GM12875 (cell line): Measurements from ENCODE around the gene FLT3LG.
A peak's percentile ranks its signal among the peaks of the same experiment; 100 is the strongest.

Source experiments
- H3K4me3 ChIP-seq: one replicate; pipeline ENCODE4 v1.5.1; 2011; ENCODE audit warnings: low read depth, low read length, control low read depth
- TF ChIP-seq, protein P1 (sequence below): IDR thresholded peaks from 2 replicates; pipeline ENCODE4 v1.5.1; 2011; ENCODE audit warnings: low read depth, mild to moderate bottlenecking, control low read depth, inconsistent platforms, low read length, moderate library complexity, borderline replicate concordance; ENCODE audit not compliant: insufficient read depth

FLT3LG gene, protein sequence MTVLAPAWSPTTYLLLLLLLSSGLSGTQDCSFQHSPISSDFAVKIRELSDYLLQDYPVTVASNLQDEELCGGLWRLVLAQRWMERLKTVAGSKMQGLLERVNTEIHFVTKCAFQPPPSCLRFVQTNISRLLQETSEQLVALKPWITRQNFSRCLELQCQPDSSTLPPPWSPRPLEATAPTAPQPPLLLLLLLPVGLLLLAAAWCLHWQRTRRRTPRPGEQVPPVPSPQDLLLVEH

DNA sequence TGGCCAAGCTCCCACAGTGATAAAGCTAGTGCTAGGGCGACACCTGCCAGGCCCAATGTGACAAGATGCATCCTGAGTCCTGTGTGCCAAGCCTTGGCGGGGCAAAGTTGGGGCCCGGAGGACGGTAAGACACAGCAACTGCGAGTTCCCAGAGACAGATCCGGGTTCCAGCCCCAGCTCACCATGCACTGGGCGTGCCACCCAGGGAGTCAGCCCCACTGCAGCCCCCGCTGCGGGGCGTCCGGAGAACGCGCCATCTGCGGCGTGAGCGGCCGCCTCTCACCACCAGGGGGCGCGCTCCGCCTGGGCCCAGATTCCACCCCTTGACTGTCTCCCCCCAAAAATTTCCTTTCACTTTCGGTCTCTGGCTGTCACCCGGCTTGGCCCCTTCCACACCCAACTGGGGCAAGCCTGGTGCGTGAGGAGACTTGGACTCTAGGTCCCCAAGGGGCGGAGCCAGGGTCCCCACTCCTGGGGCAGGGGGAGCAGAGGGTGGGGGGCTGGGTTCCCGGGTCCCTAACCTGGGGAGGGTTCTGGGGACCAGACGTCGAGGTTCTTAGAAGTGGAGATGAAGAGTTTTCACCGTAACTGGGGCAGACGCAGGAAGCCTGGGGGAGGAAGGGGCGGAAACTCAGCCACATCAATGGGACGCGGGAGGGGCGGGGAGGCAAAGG lies at the start of gene FLT3LG:
FLT3LG (plus strand) TSS at position 348 of the 674 bp plus-strand sequence. CDS start 425 bp downstream, outside the sequence.
- TF ChIP-seq, protein P1, sequence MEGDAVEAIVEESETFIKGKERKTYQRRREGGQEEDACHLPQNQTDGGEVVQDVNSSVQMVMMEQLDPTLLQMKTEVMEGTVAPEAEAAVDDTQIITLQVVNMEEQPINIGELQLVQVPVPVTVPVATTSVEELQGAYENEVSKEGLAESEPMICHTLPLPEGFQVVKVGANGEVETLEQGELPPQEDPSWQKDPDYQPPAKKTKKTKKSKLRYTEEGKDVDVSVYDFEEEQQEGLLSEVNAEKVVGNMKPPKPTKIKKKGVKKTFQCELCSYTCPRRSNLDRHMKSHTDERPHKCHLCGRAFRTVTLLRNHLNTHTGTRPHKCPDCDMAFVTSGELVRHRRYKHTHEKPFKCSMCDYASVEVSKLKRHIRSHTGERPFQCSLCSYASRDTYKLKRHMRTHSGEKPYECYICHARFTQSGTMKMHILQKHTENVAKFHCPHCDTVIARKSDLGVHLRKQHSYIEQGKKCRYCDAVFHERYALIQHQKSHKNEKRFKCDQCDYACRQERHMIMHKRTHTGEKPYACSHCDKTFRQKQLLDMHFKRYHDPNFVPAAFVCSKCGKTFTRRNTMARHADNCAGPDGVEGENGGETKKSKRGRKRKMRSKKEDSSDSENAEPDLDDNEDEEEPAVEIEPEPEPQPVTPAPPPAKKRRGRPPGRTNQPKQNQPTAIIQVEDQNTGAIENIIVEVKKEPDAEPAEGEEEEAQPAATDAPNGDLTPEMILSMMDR = peak; percentile 97
- peak within 1 kb of the TSS; percentile 47 for H3K4me3 ChIP-seq

GRCh38 chr19:49425178-49425577 lies 48.8 kb upstream of the FLT3LG start, which contains the start of gene GFY:
Gene GFY (plus strand): TSS chr19:49425388. CDS start chr19:49426431, 1,043 bp downstream.
- H3K4me3 ChIP-seq = no peak within 1 kb of the TSS
- TF ChIP-seq, protein P1 = no peak

DNA sequence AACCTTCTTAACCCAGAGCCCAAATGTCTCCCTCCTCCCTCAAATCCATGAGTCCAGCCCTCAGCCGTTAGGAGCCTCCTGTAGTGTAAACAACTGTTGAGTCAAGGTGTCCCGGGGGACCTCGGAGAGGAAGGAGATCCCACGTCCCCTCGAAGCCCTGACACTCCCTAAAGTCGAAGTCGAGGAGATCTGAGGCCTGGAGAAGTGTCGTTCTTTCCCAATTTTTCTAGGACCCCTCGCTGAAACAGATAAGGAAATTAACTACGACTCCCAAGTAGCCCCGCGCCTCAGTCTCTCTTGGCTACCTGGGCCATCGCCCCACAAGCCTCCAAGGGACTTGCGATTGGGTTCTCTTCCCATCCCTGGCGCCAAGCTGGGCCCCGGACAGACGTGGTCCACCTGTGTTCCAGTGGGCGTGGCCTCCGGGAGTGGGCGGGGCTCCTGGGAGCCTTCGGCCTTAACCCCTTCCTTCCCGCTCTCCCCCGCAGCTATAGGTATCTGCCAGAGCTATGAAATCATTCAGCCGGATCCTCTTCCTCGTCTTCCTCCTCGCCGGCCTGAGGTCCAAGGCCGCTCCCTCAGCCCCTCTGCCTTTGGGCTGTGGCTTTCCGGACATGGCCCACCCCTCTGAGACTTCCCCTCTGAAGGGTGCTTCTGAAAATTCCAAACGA lies 48.0 kb upstream of the FLT3LG start:
- TF ChIP-seq, protein P1 = no peak
- no peak overlapping the region for H3K4me3 ChIP-seq

DNA sequence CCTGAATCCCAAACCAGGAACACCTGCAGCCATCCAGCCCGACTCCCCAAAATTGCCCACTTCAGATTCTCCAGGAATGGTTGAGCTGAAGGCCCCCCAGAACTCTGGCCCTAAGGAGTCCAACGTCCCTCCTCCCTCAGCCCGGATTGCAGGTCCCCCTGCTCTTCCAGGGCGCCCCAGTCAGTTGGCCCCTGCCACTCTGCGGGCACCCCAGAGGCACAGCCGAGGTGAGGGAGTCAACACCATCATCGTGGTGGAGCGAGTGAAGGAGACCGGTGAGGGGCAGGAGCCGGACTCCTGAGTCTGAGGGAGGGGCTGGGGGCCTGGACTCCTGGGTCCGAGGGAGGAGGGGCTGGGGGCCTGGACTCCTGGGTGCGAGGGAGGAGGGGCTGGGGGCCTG lies 46.7 kb upstream of the FLT3LG start:
- TF ChIP-seq, protein P1 = no peak
- H3K4me3 ChIP-seq = no peak overlapping the region

- H3K4me3 ChIP-seq = no peak overlapping the region
Observed at GRCh38 chr19:49427855-49428546, 46.0 kb upstream of the FLT3LG start.

More at GRCh38 chr19:49427855-49428546, 46.0 kb upstream of the FLT3LG start:
- TF ChIP-seq, protein P1 = no peak
